Sigmoid colon (tissue), 4 donors: ENCODE results near the gene MBLAC1.

Experiments used
- CTCF ChIP-seq, 4 experiments: fragments of 450-650 bp in 3 of 4; fragments of 200-600 bp in 1 of 4; IDR thresholded peaks; one replicate each; pipeline ENCODE4 v1.5.1; 2016 to 2019; ENCODE audit warnings: antibody characterized with exemption in 4 of 4, mild to moderate bottlenecking in 3 of 4, moderate library complexity in 2 of 4
- POLR2A ChIP-seq, 2 donors: fragments of 450-650 bp; IDR thresholded peaks; one replicate each; pipeline ENCODE4 v1.6.1; 2016; ENCODE audit warnings: antibody characterized with exemption in 2 of 2, mild to moderate bottlenecking in 2 of 2, moderate library complexity in 2 of 2
- POLR2AphosphoS5 ChIP-seq, 4 donors: sonication (generic); formaldehyde crosslinking; IDR thresholded peaks; one replicate each; pipeline ENCODE4 v1.6.1; 2017; ENCODE audit warnings: antibody characterized with exemption in 4 of 4

DNA sequence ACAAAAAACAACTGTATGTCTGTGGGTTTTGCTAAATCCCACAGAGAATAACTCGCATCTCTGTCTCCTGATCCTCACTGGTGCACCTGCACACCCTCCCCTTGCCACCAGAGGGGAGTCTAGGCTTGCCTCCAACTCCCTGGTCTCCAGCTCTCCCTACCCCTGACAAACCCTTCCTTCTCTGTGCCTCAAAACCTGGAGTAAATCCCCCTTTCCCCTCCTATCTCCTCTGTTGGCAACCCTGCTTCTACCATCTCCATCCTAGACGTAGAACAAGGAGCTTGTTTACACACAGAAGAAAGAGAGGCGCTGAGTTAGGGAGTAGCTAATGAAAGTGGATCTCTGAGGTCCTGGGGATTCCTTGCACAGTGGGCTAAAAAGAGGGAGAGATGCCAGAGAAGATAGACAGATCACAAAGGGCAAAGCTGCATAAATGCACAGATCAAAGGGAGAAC is 6.0 kb downstream of the MBLAC1 start:
- TF ChIP-seq CTCF (IDR thresholded peaks at IDR 0.05): peak; percentile 85 to 89 (median 86)
- TF ChIP-seq POLR2AphosphoS5 (IDR thresholded peaks at IDR 0.05): no peak
- TF ChIP-seq POLR2A (IDR thresholded peaks at IDR 0.05): no peak
